RKO (cell line): ENCODE results near the gene DYNLT5.
"Not testable (repeated sequence)": the region's sequence is repeated elsewhere in the genome, so short reads cannot be mapped to it uniquely, and the experiment has no call there.

ENCODE experiments used
- DNase-seq: peaks from one replicate; pipeline ENCODE4 v3.0.0-alpha.2; 2016; ENCODE audit warnings: low spot score

The DYNLT5 gene

DNA sequence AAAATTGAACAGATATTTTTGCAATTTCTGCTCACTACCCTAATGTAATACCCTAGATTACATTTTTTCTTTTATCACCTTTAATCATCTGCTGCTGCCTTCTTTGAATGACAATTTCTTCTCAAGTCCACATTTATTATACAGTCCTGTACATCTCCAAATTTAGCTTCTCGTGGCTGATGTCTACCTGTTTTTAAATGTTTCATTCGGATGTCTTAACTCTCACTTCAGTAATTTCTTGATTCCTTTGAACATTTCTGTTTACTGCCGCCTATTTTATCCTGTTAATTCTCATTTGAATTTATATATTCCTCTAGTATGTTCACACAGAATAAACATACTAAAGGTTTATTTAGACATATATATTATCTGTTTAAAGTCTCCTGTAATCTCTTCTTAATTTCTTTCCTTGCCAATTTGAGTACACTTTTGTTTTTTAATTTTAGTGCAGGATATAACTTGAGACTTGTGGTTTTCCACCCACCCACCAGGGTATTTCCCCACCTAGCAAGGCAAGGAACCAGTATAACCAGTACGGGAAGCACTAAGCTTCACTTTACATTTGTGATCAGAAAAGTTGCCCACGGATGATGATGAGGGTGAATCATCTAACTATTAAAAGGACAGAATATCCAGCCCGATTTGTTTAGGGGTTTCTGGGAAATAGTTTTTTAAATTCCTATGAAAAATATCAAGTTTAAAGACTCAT is 36.1 kb downstream of the DYNLT5 start:
- no peak for DNase-seq

DNA sequence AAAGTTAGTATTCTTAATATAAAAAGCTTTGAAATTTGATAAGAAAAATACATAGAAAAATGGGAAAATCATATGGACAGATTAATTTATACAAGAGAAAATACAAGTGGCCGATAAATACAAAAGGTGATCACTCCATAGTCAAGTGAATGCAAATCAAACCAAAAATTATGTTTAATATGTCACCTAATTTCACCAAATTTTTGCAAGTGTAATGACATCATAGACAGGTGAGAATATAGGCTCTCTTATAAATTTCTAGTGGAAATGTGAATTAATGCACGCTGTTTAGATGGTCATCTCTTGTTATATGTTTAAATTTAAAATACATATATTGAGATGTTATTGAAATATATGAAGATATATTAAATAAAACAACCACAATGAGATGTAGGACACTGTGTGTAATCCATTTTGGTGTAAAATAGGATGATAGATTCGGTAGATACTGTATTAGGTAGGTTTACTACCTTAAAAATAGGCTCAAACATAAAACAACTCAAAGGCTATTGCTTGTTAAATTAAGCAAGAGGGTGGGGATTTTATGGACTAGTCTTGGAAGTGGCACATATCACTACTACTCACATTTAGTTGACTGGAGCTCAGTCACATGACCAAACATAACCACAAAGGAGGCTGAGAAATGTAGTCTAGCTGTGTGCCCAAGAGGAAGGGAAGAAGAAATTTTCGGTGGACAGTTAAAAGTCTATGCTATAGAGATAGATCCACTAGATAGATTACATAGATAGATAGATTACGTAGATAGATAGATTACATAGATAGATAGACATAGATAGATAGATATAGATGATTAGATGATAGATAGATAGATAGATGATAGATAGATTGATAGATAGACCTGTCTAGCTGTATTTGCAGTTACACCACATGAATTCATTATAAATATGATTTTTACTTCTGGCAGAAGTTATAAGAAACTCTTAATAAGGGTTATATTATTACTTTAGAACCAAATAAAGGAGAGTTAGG is 39.7 kb downstream of the DYNLT5 start:
- no peak for DNase-seq

DNA sequence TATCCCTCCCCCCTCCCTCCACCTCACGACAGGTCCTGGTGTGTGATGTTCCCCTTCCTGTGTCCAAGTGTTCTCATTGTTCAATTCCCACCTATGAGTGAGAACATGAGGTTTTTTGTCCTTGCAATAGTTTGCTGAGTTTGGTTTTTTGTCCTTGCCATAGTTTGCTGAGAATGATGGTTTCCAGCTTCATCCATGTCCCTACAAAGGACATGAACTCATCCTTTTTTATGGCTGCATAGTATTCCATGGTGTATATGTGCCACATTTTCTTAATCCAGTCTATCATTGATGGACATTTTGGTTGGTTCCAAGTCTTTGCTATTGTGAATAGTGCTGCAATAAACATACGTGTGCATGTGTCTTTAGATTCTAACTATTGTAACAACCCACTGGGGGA is 43.6 kb downstream of the DYNLT5 start:
- DNase-seq = not testable (repeated sequence)

DNA sequence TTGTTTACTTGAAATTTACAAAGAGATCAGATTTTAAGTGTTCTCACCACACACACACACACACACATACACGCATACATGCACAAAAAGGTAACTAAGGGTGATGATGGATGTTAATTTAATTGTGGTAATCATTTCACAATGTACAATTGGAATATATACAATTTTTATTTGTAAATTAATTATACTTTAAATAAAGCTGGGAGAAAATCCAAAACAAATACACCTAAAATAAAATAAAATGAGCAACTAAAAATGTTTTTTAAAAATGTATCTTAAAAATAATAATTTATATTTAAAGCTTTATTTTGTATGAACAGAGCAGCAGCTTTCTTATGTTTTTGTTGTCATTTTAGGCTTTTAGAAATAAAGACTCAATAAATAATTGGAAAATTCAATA is 57.0 kb downstream of the DYNLT5 start:
- no peak for DNase-seq

- no peak for DNase-seq
These were observed 57.6 kb downstream of the DYNLT5 start for GRCh38 chr1:66809736-66810326.

DNA sequence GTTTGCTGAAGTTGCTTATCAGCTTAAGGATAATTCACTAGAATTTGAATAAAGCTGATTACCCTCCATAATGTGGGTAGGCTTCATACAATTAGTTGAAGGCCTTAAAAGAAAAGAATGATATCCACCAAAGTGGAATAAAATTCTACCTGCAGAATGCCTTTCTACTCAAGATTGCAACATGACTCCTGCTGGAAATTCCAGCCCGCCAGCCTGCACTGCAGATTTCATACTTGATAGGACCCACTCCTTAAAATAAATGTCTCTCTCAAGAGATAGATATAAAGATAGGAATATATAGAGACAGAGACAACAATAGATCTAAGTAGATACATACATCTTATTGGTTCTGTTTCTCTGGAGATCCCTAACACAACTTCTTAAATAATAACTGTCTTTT is 72.5 kb downstream of the DYNLT5 start:
- DNase-seq = no peak
